ENCODE data around the gene SLC2A4RG.

DNA sequence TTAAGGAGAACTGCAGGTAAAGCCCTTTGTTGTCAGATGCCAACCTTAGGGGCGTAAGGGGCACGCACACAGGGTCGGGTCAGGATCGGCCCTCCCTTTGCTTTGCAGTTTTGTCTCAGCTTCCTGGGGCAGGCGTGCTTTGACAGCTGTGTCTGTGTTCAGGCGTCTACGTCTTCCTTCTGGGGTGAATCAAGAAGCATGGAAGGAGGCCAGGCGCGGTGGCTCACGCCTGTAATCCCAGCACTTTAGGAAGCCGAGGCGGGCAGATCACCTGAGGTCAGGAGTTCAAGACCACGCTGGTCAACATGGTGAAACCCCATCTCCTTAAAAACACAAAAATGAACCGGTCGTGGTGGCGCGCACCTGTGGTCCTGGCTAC is 30.4 kb upstream of the SLC2A4RG start:
- TF ChIP-seq, protein P1, sequence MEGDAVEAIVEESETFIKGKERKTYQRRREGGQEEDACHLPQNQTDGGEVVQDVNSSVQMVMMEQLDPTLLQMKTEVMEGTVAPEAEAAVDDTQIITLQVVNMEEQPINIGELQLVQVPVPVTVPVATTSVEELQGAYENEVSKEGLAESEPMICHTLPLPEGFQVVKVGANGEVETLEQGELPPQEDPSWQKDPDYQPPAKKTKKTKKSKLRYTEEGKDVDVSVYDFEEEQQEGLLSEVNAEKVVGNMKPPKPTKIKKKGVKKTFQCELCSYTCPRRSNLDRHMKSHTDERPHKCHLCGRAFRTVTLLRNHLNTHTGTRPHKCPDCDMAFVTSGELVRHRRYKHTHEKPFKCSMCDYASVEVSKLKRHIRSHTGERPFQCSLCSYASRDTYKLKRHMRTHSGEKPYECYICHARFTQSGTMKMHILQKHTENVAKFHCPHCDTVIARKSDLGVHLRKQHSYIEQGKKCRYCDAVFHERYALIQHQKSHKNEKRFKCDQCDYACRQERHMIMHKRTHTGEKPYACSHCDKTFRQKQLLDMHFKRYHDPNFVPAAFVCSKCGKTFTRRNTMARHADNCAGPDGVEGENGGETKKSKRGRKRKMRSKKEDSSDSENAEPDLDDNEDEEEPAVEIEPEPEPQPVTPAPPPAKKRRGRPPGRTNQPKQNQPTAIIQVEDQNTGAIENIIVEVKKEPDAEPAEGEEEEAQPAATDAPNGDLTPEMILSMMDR (IDR thresholded peaks at IDR 0.05): no peak
- no peak for TF ChIP-seq POLR2A (IDR thresholded peaks at IDR 0.05)

Measured in adrenal gland (tissue), 5 donors.